Neural progenitor cell (in vitro differentiated cells): ENCODE results near the gene FLACC1. TPM values are rescaled to one million over a fixed set of nuclear protein-coding genes. Genes with fewer than 3 reads are reported as not detected.

Source experiments
- DNase-seq: peaks from one replicate; pipeline ENCODE4 v3.0.0-alpha.2; 2016; ENCODE audit warnings: low spot score
- H2AFZ ChIP-seq: fragments of 200-600 bp; sonication (generic); replicated peaks from 2 replicates; pipeline ENCODE4 v1.6.1; 2016; ENCODE audit warnings: antibody characterized with exemption
- H3F3A ChIP-seq: fragments of 200-600 bp; sonication (generic); 2 replicates; pipeline ENCODE4 v1.6.1; 2016; ENCODE audit warnings: antibody characterized with exemption, low read depth
- H3K27ac ChIP-seq: fragments of 200-600 bp; sonication (generic); 2 replicates; pipeline ENCODE4 v1.5.1; 2016; ENCODE audit warnings: mild to moderate bottlenecking
- H3K27me3 ChIP-seq: fragments of 200-600 bp; sonication (generic); 2 replicates; pipeline ENCODE4 v1.6.1; 2016; ENCODE audit warnings: mild to moderate bottlenecking, moderate library complexity
- H3K36me3 ChIP-seq: fragments of 200-600 bp; sonication (generic); 2 replicates; pipeline ENCODE4 v1.5.1; 2016
- H3K4me1 ChIP-seq: fragments of 200-600 bp; sonication (generic); 2 replicates; pipeline ENCODE4 v1.6.1; 2016; ENCODE audit warnings: mixed run types
- H3K4me2 ChIP-seq: fragments of 200-600 bp; sonication (generic); 2 replicates; pipeline ENCODE4 v1.6.1; 2016
- H3K4me3 ChIP-seq: fragments of 200-600 bp; sonication (generic); 2 replicates; pipeline ENCODE4 v1.5.1; 2016
- H3K79me2 ChIP-seq: fragments of 200-600 bp; sonication (generic); 2 replicates; pipeline ENCODE4 v1.6.1; 2016; ENCODE audit warnings: low read depth
- H3K9ac ChIP-seq: fragments of 200-600 bp; sonication (generic); 2 replicates; pipeline ENCODE4 v1.6.1; 2016
- H3K9me3 ChIP-seq: fragments of 200-600 bp; sonication (generic); 2 replicates; pipeline ENCODE4 v1.5.1; 2016; ENCODE audit warnings: low read depth
- H4K20me1 ChIP-seq: fragments of 200-600 bp; sonication (generic); 2 replicates; pipeline ENCODE4 v1.6.1; 2016; ENCODE audit warnings: low read depth
- H3K27ac Mint-ChIP-seq: 3 replicates; pipeline ENCODE4 v1.8.0; 2021; ENCODE audit warnings: mixed read lengths
- H3K27me3 Mint-ChIP-seq: 2 replicates; pipeline ENCODE4 v1.8.0; 2022; ENCODE audit warnings: low read depth, mild to moderate bottlenecking, inconsistent platforms, moderate library complexity, mixed read lengths; ENCODE audit not compliant: insufficient read depth
- H3K36me3 Mint-ChIP-seq: 3 replicates; pipeline ENCODE4 v1.8.0; 2021; ENCODE audit warnings: mixed read lengths
- H3K4me1 Mint-ChIP-seq: 3 replicates; pipeline ENCODE4 v1.8.0; 2021; ENCODE audit warnings: mixed read lengths
- H3K4me3 Mint-ChIP-seq: 3 replicates; pipeline ENCODE4 v1.8.0; 2021; ENCODE audit warnings: mild to moderate bottlenecking, moderate library complexity, mixed read lengths
- H3K9me3 Mint-ChIP-seq: 3 replicates; pipeline ENCODE4 v1.8.0; 2020; ENCODE audit warnings: mixed read lengths
- EZH2 ChIP-seq: fragments of 200-600 bp; sonication (generic); IDR thresholded peaks from 2 replicates; pipeline ENCODE4 v1.6.1; 2017; ENCODE audit warnings: antibody characterized with exemption, mild to moderate bottlenecking, moderate library complexity
- EZH2phosphoT487 ChIP-seq: fragments of 200-600 bp; sonication (generic); IDR thresholded peaks from 2 replicates; pipeline ENCODE4 v1.6.1; 2017; ENCODE audit warnings: antibody characterized with exemption
- total RNA-seq: library from RNA; depleted of rRNA; stranded (reverse); fragments of >200 nt; gene quantifications from 2 replicates; pipeline ENCODE4 v1.2.3, GENCODE V29; 2015; ENCODE audit warnings: low replicate concordance
- TF ChIP-seq, protein P1 (sequence below): fragments of 200-600 bp; sonication (generic); IDR thresholded peaks from 2 replicates; pipeline ENCODE4 v1.5.1; 2017; ENCODE audit warnings: antibody characterized with exemption, mild to moderate bottlenecking

The FLACC1 gene
- total RNA-seq, 1 donor from 2014 or later: not detected

DNA sequence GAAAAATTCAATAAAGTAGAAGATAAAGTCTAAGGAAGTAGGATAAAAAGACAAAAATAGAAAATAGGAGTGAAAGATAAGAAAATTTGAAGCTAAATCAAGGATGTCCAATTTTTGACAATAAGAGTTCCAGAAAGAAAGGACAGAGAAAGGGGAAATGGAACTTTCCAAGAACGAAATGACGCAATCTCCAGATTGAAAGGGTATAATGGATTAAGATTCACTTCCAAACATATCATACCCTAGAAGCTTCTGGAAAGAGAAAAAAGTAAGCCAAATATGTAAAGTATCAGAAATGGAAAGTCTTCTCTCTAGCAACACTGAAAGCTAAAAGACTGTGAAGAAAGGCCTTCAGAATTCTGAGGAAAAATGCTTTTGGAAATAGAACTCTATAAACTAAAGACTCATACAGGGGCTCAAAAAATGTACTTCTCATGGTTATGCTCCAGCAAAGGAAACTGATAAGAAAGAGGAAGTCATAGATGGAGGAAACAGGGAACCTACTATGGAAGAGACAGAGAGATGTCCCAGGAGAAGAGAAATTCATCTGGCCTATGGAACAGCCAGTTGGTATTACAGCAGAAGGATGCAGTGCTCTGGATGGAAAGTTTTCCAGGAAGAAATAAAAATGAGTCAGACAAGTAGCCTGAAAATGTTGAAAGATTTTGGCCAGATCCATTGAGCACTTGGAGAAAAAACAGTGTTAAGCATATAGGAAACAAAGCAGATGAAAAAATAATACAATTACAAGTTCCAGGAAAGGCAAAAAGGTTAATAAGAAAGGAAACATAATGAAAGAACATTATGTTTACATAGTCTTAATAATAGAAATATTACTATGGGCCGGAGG, 76.7 kb downstream of the FLACC1 start:
- no peaks in the 10 kb centered on the region for H4K20me1 ChIP-seq
- no peak overlapping the region for H3K4me3 Mint-ChIP-seq
- no peak overlapping the region for H3K4me2 ChIP-seq
- no peaks in the 10 kb centered on the region for H3F3A ChIP-seq
- H3K9ac ChIP-seq: no peak overlapping the region
- H3K36me3 Mint-ChIP-seq: peaks cover 2% of the 10 kb centered on the region
- TF ChIP-seq, protein P1, sequence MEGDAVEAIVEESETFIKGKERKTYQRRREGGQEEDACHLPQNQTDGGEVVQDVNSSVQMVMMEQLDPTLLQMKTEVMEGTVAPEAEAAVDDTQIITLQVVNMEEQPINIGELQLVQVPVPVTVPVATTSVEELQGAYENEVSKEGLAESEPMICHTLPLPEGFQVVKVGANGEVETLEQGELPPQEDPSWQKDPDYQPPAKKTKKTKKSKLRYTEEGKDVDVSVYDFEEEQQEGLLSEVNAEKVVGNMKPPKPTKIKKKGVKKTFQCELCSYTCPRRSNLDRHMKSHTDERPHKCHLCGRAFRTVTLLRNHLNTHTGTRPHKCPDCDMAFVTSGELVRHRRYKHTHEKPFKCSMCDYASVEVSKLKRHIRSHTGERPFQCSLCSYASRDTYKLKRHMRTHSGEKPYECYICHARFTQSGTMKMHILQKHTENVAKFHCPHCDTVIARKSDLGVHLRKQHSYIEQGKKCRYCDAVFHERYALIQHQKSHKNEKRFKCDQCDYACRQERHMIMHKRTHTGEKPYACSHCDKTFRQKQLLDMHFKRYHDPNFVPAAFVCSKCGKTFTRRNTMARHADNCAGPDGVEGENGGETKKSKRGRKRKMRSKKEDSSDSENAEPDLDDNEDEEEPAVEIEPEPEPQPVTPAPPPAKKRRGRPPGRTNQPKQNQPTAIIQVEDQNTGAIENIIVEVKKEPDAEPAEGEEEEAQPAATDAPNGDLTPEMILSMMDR: no peak
- TF ChIP-seq EZH2phosphoT487 (no peak), EZH2 (no peak)
- H3K4me3 ChIP-seq: no peak overlapping the region
- no peaks in the 10 kb centered on the region for H3K79me2 ChIP-seq
- no peaks in the 10 kb centered on the region for H3K27me3 Mint-ChIP-seq
- H3K27me3 ChIP-seq: no peaks in the 10 kb centered on the region
- H3K9me3 ChIP-seq: no peaks in the 10 kb centered on the region
- no peaks in the 10 kb centered on the region for H3K4me1 Mint-ChIP-seq
- H2AFZ ChIP-seq: no peak overlapping the region
- no peak for DNase-seq
- H3K36me3 ChIP-seq: no peaks in the 10 kb centered on the region
- H3K27ac Mint-ChIP-seq: no peak overlapping the region
- H3K27ac ChIP-seq: no peak overlapping the region
- H3K9me3 Mint-ChIP-seq: no peaks in the 10 kb centered on the region
- H3K4me1 ChIP-seq: no peaks in the 10 kb centered on the region

DNA sequence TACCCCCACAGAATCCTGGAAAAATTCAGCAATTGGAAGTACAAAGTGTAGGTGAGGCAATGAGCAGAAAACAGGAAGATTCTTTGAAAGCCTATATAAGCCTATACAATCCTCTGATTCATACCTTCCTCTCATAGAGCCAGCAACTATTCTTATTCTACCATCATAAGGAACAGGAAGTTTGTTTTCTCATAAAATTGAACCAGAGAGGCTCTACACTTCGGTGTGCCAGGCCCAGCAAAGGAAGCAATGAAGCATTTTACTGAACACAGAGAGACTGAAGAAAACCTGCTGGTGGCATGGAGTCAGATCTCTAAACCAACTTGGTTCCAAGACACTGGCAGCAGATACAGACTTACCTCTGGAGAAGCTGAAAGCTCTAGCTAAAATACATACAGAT, 78.1 kb downstream of the FLACC1 start:
- Mint-ChIP-seq H3K27me3 (no peaks in the 10 kb centered on the region), H3K9me3 (no peaks in the 10 kb centered on the region), H3K27ac (no peak overlapping the region)

DNA sequence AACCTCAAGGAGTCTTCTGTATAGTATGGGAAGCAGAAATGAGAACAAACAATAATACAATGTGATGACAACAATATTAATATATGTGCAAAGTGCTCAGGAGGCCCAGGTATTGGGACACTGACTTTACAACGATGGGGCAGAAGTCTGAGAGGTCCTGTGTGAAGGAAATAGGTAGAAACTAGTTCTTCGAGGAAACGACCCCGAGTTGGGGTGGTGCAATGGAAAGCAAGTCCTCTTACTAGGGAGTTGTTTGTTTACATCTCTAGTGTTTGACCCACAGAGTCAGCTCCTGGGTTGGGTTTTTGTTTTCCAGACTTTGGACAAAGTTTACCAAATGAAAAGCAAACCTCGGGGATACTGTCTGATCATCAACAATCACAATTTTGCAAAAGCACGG, 80.6 kb downstream of the FLACC1 start:
- Histone ChIP-seq H4K20me1 (no peaks in the 10 kb centered on the region), H2AFZ (peak overlapping the region; percentile 42), H3K4me1 (no peaks in the 10 kb centered on the region), H3K27me3 (no peaks in the 10 kb centered on the region), H3K36me3 (no peaks in the 10 kb centered on the region), H3K9me3 (no peaks in the 10 kb centered on the region), H3F3A (no peaks in the 10 kb centered on the region), H3K79me2 (no peaks in the 10 kb centered on the region), H3K4me2 (no peak overlapping the region), H3K27ac (no peak overlapping the region), H3K4me3 (no peak overlapping the region), H3K9ac (no peak overlapping the region)
- no peak for DNase-seq
- no peak for TF ChIP-seq EZH2phosphoT487
- TF ChIP-seq, protein P1: no peak
- no peak for TF ChIP-seq EZH2
- H3K36me3 Mint-ChIP-seq: no peaks in the 10 kb centered on the region
- no peak overlapping the region for H3K27ac Mint-ChIP-seq
- no peaks in the 10 kb centered on the region for H3K4me1 Mint-ChIP-seq
- H3K27me3 Mint-ChIP-seq: no peaks in the 10 kb centered on the region
- H3K4me3 Mint-ChIP-seq: no peak overlapping the region
- H3K9me3 Mint-ChIP-seq: no peaks in the 10 kb centered on the region

More for the DNA sequence above, 78.1 kb downstream of the FLACC1 start:
- Histone ChIP-seq H2AFZ (no peak overlapping the region), H3K79me2 (no peaks in the 10 kb centered on the region), H3F3A (no peaks in the 10 kb centered on the region), H3K4me2 (no peak overlapping the region), H4K20me1 (no peaks in the 10 kb centered on the region), H3K27ac (no peak overlapping the region), H3K36me3 (no peaks in the 10 kb centered on the region), H3K4me1 (no peaks in the 10 kb centered on the region), H3K9ac (no peak overlapping the region), H3K27me3 (no peaks in the 10 kb centered on the region), H3K9me3 (no peaks in the 10 kb centered on the region), H3K4me3 (no peak overlapping the region)
- H3K36me3 Mint-ChIP-seq: no peaks in the 10 kb centered on the region
- no peak overlapping the region for H3K4me3 Mint-ChIP-seq
- H3K4me1 Mint-ChIP-seq: no peaks in the 10 kb centered on the region
- no peak for DNase-seq
- TF ChIP-seq, protein P1: no peak
- no peak for TF ChIP-seq EZH2phosphoT487
- TF ChIP-seq EZH2: no peak
